Neural cell (in vitro differentiated cells): ENCODE measurements around the gene SPEF1.

Source experiments
- EZH2 ChIP-seq: fragments of 200-600, 300-800 bp; shearing (Covaris generic), sonication (generic); IDR thresholded peaks from 2 replicates; pipeline ENCODE4 v1.6.1; 2014; ENCODE audit warnings: antibody characterized with exemption, low read length, borderline replicate concordance, mild to moderate bottlenecking; ENCODE audit not compliant: insufficient read depth, poor library complexity, severe bottlenecking
- POLR2AphosphoS5 ChIP-seq: IDR thresholded peaks from 2 replicates; pipeline ENCODE4 v1.6.1; 2012
- TF ChIP-seq, protein P1 (sequence below): fragments of 450-650 bp; IDR thresholded peaks from 2 replicates; pipeline ENCODE4 v1.5.1; 2014; ENCODE audit warnings: antibody characterized with exemption, mild to moderate bottlenecking, moderate library complexity; ENCODE audit not compliant: poor library complexity, severe bottlenecking
- TF ChIP-seq, protein P2 (sequence below): IDR thresholded peaks from 2 replicates; pipeline ENCODE4 v1.6.1; 2012; ENCODE audit warnings: borderline replicate concordance

DNA sequence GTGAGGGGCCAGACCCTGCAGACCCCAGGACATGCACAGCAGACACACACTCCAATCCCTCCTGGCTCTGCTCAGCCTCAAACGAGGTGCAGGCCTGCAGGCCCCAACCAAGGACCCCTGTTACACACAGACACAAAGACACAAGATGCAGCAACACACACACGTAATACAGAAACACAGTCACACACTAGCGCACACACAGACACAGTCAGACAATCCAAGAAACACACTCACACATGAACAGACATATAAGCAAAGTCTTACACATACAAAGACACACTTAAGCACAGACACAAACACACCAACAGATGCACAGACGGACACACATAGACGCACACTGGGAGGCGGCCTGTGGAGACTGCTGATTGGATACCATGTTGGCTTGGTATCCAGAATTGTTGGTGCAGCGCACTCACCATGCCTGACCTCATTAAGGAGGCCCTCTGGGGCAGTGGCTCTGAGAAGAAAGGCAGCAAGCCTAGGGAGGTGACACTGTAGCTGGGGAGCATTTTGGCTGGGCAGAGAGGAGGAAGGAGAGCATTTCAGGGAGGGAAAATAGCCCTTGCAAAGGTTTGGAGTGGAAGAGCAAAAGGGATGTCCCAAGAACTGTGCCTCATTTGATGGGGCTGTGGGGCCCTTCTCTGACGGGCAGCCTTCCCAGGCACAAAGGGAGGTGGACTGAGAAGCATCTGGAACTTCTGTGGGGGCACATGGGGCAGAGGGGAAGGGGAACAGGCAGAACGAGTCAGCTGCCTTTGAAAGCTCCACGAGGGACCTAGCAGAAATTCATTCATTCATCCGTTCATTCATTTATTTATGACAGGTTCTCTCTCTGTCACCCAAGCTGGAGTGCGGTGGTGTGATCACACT, 50.2 kb downstream of the SPEF1 start:
- TF ChIP-seq POLR2AphosphoS5: no peak
- TF ChIP-seq, protein P1, sequence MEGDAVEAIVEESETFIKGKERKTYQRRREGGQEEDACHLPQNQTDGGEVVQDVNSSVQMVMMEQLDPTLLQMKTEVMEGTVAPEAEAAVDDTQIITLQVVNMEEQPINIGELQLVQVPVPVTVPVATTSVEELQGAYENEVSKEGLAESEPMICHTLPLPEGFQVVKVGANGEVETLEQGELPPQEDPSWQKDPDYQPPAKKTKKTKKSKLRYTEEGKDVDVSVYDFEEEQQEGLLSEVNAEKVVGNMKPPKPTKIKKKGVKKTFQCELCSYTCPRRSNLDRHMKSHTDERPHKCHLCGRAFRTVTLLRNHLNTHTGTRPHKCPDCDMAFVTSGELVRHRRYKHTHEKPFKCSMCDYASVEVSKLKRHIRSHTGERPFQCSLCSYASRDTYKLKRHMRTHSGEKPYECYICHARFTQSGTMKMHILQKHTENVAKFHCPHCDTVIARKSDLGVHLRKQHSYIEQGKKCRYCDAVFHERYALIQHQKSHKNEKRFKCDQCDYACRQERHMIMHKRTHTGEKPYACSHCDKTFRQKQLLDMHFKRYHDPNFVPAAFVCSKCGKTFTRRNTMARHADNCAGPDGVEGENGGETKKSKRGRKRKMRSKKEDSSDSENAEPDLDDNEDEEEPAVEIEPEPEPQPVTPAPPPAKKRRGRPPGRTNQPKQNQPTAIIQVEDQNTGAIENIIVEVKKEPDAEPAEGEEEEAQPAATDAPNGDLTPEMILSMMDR: no peak
- TF ChIP-seq, protein P2, sequence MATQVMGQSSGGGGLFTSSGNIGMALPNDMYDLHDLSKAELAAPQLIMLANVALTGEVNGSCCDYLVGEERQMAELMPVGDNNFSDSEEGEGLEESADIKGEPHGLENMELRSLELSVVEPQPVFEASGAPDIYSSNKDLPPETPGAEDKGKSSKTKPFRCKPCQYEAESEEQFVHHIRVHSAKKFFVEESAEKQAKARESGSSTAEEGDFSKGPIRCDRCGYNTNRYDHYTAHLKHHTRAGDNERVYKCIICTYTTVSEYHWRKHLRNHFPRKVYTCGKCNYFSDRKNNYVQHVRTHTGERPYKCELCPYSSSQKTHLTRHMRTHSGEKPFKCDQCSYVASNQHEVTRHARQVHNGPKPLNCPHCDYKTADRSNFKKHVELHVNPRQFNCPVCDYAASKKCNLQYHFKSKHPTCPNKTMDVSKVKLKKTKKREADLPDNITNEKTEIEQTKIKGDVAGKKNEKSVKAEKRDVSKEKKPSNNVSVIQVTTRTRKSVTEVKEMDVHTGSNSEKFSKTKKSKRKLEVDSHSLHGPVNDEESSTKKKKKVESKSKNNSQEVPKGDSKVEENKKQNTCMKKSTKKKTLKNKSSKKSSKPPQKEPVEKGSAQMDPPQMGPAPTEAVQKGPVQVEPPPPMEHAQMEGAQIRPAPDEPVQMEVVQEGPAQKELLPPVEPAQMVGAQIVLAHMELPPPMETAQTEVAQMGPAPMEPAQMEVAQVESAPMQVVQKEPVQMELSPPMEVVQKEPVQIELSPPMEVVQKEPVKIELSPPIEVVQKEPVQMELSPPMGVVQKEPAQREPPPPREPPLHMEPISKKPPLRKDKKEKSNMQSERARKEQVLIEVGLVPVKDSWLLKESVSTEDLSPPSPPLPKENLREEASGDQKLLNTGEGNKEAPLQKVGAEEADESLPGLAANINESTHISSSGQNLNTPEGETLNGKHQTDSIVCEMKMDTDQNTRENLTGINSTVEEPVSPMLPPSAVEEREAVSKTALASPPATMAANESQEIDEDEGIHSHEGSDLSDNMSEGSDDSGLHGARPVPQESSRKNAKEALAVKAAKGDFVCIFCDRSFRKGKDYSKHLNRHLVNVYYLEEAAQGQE: no peak
- TF ChIP-seq EZH2: no peak
